Measurements from ENCODE around the gene ULBP2.
"Not testable (repeated sequence)": the region's sequence is repeated elsewhere in the genome, so short reads cannot be mapped to it uniquely, and the experiment has no call there.

Gene ULBP2

GRCh38 chr6:149922642-149923326 is 19.0 kb upstream of the ULBP2 start, which contains the start of gene RAET1G:
Gene RAET1G, minus strand, starts transcription at chr6:149923121. Its CDS starts 111 bp downstream, at chr6:149923010.
- H3K36me3 ChIP-seq (ENCODE audit: control insufficient read depth in 1 of 2, insufficient read depth in 2 of 2, low read length in 2 of 2), result no peaks in the 10 kb centered on the region
- H3K9me3 ChIP-seq (ENCODE audit: control insufficient read depth in 1 of 2, low read length in 2 of 2), result no peaks in the 10 kb centered on the region
- peak within 1 kb of the TSS; percentile 70 to 72 for H3K4me3 ChIP-seq (ENCODE audit: low read depth in 1 of 2, low read length in 2 of 2)
- H3K27me3 ChIP-seq (ENCODE audit: low read depth, low read length), result no peaks in the 10 kb centered on the region
- no peak within 1 kb of the TSS for H3K27ac ChIP-seq (ENCODE audit: low read length)
- H3K4me1 ChIP-seq (ENCODE audit: control insufficient read depth in 1 of 2, insufficient read depth in 2 of 2, low read length in 2 of 2), result peaks cover 0 to 16% of the 10 kb centered on the region in 2 donors

GRCh38 chr6:149923327-149923986 is 18.4 kb upstream of the ULBP2 start:
- Histone ChIP-seq H3K4me1 (ENCODE audit: control insufficient read depth in 1 of 2, insufficient read depth in 2 of 2, low read length in 2 of 2) (peaks cover 0 to 16% of the 10 kb centered on the region in 2 donors), H3K36me3 (ENCODE audit: control insufficient read depth in 1 of 2, insufficient read depth in 2 of 2, low read length in 2 of 2) (no peaks in the 10 kb centered on the region), H3K27me3 (ENCODE audit: low read depth, low read length) (no peaks in the 10 kb centered on the region), H3K4me3 (ENCODE audit: low read depth in 1 of 2, low read length in 2 of 2) (peak overlapping the region; percentile 70 to 72), H3K27ac (ENCODE audit: low read length) (no peak overlapping the region), H3K9me3 (ENCODE audit: control insufficient read depth in 1 of 2, low read length in 2 of 2) (no peaks in the 10 kb centered on the region)

- peaks cover 4% of the 10 kb centered on the region for H3K27me3 ChIP-seq (ENCODE audit: low read depth, low read length)
- H3K4me1 ChIP-seq (ENCODE audit: control insufficient read depth in 1 of 2, insufficient read depth in 2 of 2, low read length in 2 of 2), result peaks cover 0 to 16% of the 10 kb centered on the region in 2 donors
- H3K27ac ChIP-seq (ENCODE audit: low read length), result no peak overlapping the region
- no peak overlapping the region for H3K4me3 ChIP-seq (ENCODE audit: low read depth in 1 of 2, low read length in 2 of 2)
- no peaks in the 10 kb centered on the region for H3K9me3 ChIP-seq (ENCODE audit: control insufficient read depth in 1 of 2, low read length in 2 of 2)
- H3K36me3 ChIP-seq (ENCODE audit: control insufficient read depth in 1 of 2, insufficient read depth in 2 of 2, low read length in 2 of 2), result no peaks in the 10 kb centered on the region
These were observed 17.4 kb upstream of the ULBP2 start for GRCh38 chr6:149924206-149924932.

- H3K27me3 ChIP-seq (ENCODE audit: low read depth, low read length), result peaks cover 9% of the 10 kb centered on the region
- H3K27ac ChIP-seq (ENCODE audit: low read length), result no peak overlapping the region
- no peaks in the 10 kb centered on the region for H3K9me3 ChIP-seq (ENCODE audit: control insufficient read depth in 1 of 2, low read length in 2 of 2)
- H3K4me1 ChIP-seq (ENCODE audit: control insufficient read depth in 1 of 2, insufficient read depth in 2 of 2, low read length in 2 of 2), result peaks cover 0 to 16% of the 10 kb centered on the region in 2 donors
- H3K36me3 ChIP-seq (ENCODE audit: control insufficient read depth in 1 of 2, insufficient read depth in 2 of 2, low read length in 2 of 2), result no peaks in the 10 kb centered on the region
- H3K4me3 ChIP-seq (ENCODE audit: low read depth in 1 of 2, low read length in 2 of 2), result no peak overlapping the region
These were observed 16.9 kb upstream of the ULBP2 start for GRCh38 chr6:149924933-149925252.

GRCh38 chr6:149925253-149925973 is 16.4 kb upstream of the ULBP2 start:
- Histone ChIP-seq H3K36me3 (ENCODE audit: control insufficient read depth in 1 of 2, insufficient read depth in 2 of 2, low read length in 2 of 2) (no peaks in the 10 kb centered on the region), H3K4me1 (ENCODE audit: control insufficient read depth in 1 of 2, insufficient read depth in 2 of 2, low read length in 2 of 2) (peaks cover 0 to 16% of the 10 kb centered on the region in 2 donors), H3K27ac (ENCODE audit: low read length) (no peak overlapping the region), H3K4me3 (ENCODE audit: low read depth in 1 of 2, low read length in 2 of 2) (peak overlapping the region; percentile 52 to 67), H3K9me3 (ENCODE audit: control insufficient read depth in 1 of 2, low read length in 2 of 2) (no peaks in the 10 kb centered on the region), H3K27me3 (ENCODE audit: low read depth, low read length) (peaks cover 9% of the 10 kb centered on the region)

- H3K27ac ChIP-seq (ENCODE audit: low read length), result no peak overlapping the region
- peaks cover 0 to 16% of the 10 kb centered on the region in 2 donors for H3K4me1 ChIP-seq (ENCODE audit: control insufficient read depth in 1 of 2, insufficient read depth in 2 of 2, low read length in 2 of 2)
- H3K27me3 ChIP-seq (ENCODE audit: low read depth, low read length), result peaks cover 9% of the 10 kb centered on the region
- H3K9me3 ChIP-seq (ENCODE audit: control insufficient read depth in 1 of 2, low read length in 2 of 2), result no peaks in the 10 kb centered on the region
- no peaks in the 10 kb centered on the region for H3K36me3 ChIP-seq (ENCODE audit: control insufficient read depth in 1 of 2, insufficient read depth in 2 of 2, low read length in 2 of 2)
- H3K4me3 ChIP-seq (ENCODE audit: low read depth in 1 of 2, low read length in 2 of 2), result peak overlapping the region; percentile 52 to 67
These were observed 15.6 kb upstream of the ULBP2 start for GRCh38 chr6:149925974-149926777.

- H3K27ac ChIP-seq (ENCODE audit: low read length); H3K36me3 ChIP-seq (ENCODE audit: control insufficient read depth in 1 of 2, insufficient read depth in 2 of 2, low read length in 2 of 2); H3K4me3 ChIP-seq (ENCODE audit: low read depth in 1 of 2, low read length in 2 of 2); H3K27me3 ChIP-seq (ENCODE audit: low read depth, low read length); H3K9me3 ChIP-seq (ENCODE audit: control insufficient read depth in 1 of 2, low read length in 2 of 2): not testable (repeated sequence)
- peaks cover 0 to 16% of the 10 kb centered on the region in 2 donors for H3K4me1 ChIP-seq (ENCODE audit: control insufficient read depth in 1 of 2, insufficient read depth in 2 of 2, low read length in 2 of 2)
These were observed 14.8 kb upstream of the ULBP2 start for GRCh38 chr6:149927025-149927424.

GRCh38 chr6:149929422-149929821 is 12.4 kb upstream of the ULBP2 start:
- H3K27ac ChIP-seq (ENCODE audit: low read length), result no peak overlapping the region
- peaks cover 0 to 11% of the 10 kb centered on the region in 2 donors for H3K4me1 ChIP-seq (ENCODE audit: control insufficient read depth in 1 of 2, insufficient read depth in 2 of 2, low read length in 2 of 2)
- H3K9me3 ChIP-seq (ENCODE audit: control insufficient read depth in 1 of 2, low read length in 2 of 2), result no peaks in the 10 kb centered on the region
- no peaks in the 10 kb centered on the region for H3K36me3 ChIP-seq (ENCODE audit: control insufficient read depth in 1 of 2, insufficient read depth in 2 of 2, low read length in 2 of 2)
- H3K4me3 ChIP-seq (ENCODE audit: low read depth in 1 of 2, low read length in 2 of 2), result no peak overlapping the region
- peaks cover 20% of the 10 kb centered on the region for H3K27me3 ChIP-seq (ENCODE audit: low read depth, low read length)

GRCh38 chr6:149931501-149931900 is 10.3 kb upstream of the ULBP2 start:
- no peaks in the 10 kb centered on the region for H3K36me3 ChIP-seq (ENCODE audit: control insufficient read depth in 1 of 2, insufficient read depth in 2 of 2, low read length in 2 of 2)
- peaks cover 40% of the 10 kb centered on the region for H3K27me3 ChIP-seq (ENCODE audit: low read depth, low read length)
- H3K9me3 ChIP-seq (ENCODE audit: control insufficient read depth in 1 of 2, low read length in 2 of 2), result no peaks in the 10 kb centered on the region
- no peak overlapping the region for H3K4me3 ChIP-seq (ENCODE audit: low read depth in 1 of 2, low read length in 2 of 2)
- H3K4me1 ChIP-seq (ENCODE audit: control insufficient read depth in 1 of 2, insufficient read depth in 2 of 2, low read length in 2 of 2), result no peaks in the 10 kb centered on the region
- H3K27ac ChIP-seq (ENCODE audit: low read length), result no peak overlapping the region

- no peak overlapping the region for H3K27ac ChIP-seq (ENCODE audit: low read length)
- no peaks in the 10 kb centered on the region for H3K36me3 ChIP-seq (ENCODE audit: control insufficient read depth in 1 of 2, insufficient read depth in 2 of 2, low read length in 2 of 2)
- no peak overlapping the region for H3K4me3 ChIP-seq (ENCODE audit: low read depth in 1 of 2, low read length in 2 of 2)
- no peaks in the 10 kb centered on the region for H3K4me1 ChIP-seq (ENCODE audit: control insufficient read depth in 1 of 2, insufficient read depth in 2 of 2, low read length in 2 of 2)
- H3K9me3 ChIP-seq (ENCODE audit: control insufficient read depth in 1 of 2, low read length in 2 of 2), result no peaks in the 10 kb centered on the region
- H3K27me3 ChIP-seq (ENCODE audit: low read depth, low read length), result peaks cover 53% of the 10 kb centered on the region
These were observed 8.8 kb upstream of the ULBP2 start for GRCh38 chr6:149933036-149933435.

All from muscle layer of duodenum (tissue), 2 donors.